Left ventricle myocardium inferior (tissue), 1 donor: ENCODE data around the gene MPHOSPH9. TPM values are rescaled to one million over a fixed set of nuclear protein-coding genes. Genes with fewer than 3 reads are reported as not detected.

Source experiments
- DNase-seq: peaks from one replicate; pipeline ENCODE4 v3.0.0-alpha.2; 2020
- H3K27ac ChIP-seq: fragments of 200-600 bp; replicated peaks from 2 replicates; pipeline ENCODE4 v1.8.0; 2021
- H3K27me3 ChIP-seq: fragments of 200-600 bp; 2 replicates; pipeline ENCODE4 v1.8.0; 2021; ENCODE audit warnings: low read depth
- H3K36me3 ChIP-seq: fragments of 200-600 bp; 2 replicates; pipeline ENCODE4 v1.8.0; 2021
- H3K4me1 ChIP-seq: fragments of 200-600 bp; 2 replicates; pipeline ENCODE4 v1.8.0; 2021
- H3K4me3 ChIP-seq: fragments of 200-600 bp; 2 replicates; pipeline ENCODE4 v1.8.0; 2021; ENCODE audit warnings: mild to moderate bottlenecking, moderate library complexity
- H3K9me3 ChIP-seq: fragments of 200-600 bp; replicated peaks from 2 replicates; pipeline ENCODE4 v1.8.0; 2021
- CTCF ChIP-seq: fragments of 200-600 bp; IDR thresholded peaks from 2 replicates; pipeline ENCODE4 v1.8.0; 2021; ENCODE audit warnings: antibody characterized with exemption, mild to moderate bottlenecking, borderline replicate concordance
- intact Hi-C: fragments of 100-400 bp; cut with micrococcal nuclease; formaldehyde crosslinking; loops from one replicate; pipeline ENCODE4 v1.11.0; 2022
- total RNA-seq: library from RNA; stranded (reverse); fragmentation: NEBNext Ultra II Directional; extraction: Animal tissue kit (Norgen Biotek cat#: 25700); gene quantifications from one replicate; pipeline ENCODE4 v1.2.1, GENCODE V29; 2021
- donor health status: DM: no; HTN: yes; CAD: no; lungs with severe emphysema.

The MPHOSPH9 gene
- total RNA-seq, 1 donor from 2014 or later: 23.9 TPM

GRCh38 chr12:123273166-123273565 is 40.2 kb upstream of the MPHOSPH9 start:
- H3K27ac ChIP-seq: no peak overlapping the region
- H3K4me1 ChIP-seq: peaks cover 35% of the 10 kb centered on the region
- H3K27me3 ChIP-seq: no peaks in the 10 kb centered on the region
- no peaks in the 10 kb centered on the region for H3K36me3 ChIP-seq
- no peak for DNase-seq
- no peak overlapping the region for H3K4me3 ChIP-seq
- TF ChIP-seq CTCF: no peak
- intact Hi-C loops: no loop called here
- no peaks in the 10 kb centered on the region for H3K9me3 ChIP-seq

- peak; percentile 68 for TF ChIP-seq CTCF
- peak overlapping the region; percentile 84 for H3K4me3 ChIP-seq
- intact Hi-C loops: no loop called here
- H3K36me3 ChIP-seq: peaks cover 9% of the 10 kb centered on the region
- H3K4me1 ChIP-seq: peaks cover 44% of the 10 kb centered on the region
- no peaks in the 10 kb centered on the region for H3K27me3 ChIP-seq
- peak; percentile 81 for DNase-seq
- peak overlapping the region; percentile 89 for H3K27ac ChIP-seq
- H3K9me3 ChIP-seq: no peaks in the 10 kb centered on the region
Observed at GRCh38 chr12:123271001-123271668, 38.2 kb upstream of the MPHOSPH9 start.

GRCh38 chr12:123270214-123271000 is 37.5 kb upstream of the MPHOSPH9 start:
- Histone ChIP-seq H3K4me1 (peaks cover 44% of the 10 kb centered on the region), H3K27me3 (no peaks in the 10 kb centered on the region), H3K9me3 (no peaks in the 10 kb centered on the region), H3K36me3 (peaks cover 10% of the 10 kb centered on the region), H3K4me3 (peak overlapping the region; percentile 84), H3K27ac (peak overlapping the region; percentile 89)
- peak; percentile 43 for DNase-seq
- no peak for TF ChIP-seq CTCF
- intact Hi-C loops: no loop called here

- TF ChIP-seq CTCF: no peak
- Histone ChIP-seq H3K4me1 (peaks cover 44% of the 10 kb centered on the region), H3K27ac (peak overlapping the region; percentile 89), H3K36me3 (peaks cover 14% of the 10 kb centered on the region), H3K4me3 (peak overlapping the region; percentile 84), H3K27me3 (no peaks in the 10 kb centered on the region), H3K9me3 (no peaks in the 10 kb centered on the region)
- no peak for DNase-seq
- intact Hi-C loops: no loop called here
Observed at GRCh38 chr12:123269896-123270213, 36.9 kb upstream of the MPHOSPH9 start.

GRCh38 chr12:123269395-123269892 is 36.5 kb upstream of the MPHOSPH9 start:
- Histone ChIP-seq H3K9me3 (no peaks in the 10 kb centered on the region), H3K36me3 (peaks cover 17% of the 10 kb centered on the region), H3K27ac (peak overlapping the region; percentile 89), H3K4me1 (peaks cover 44% of the 10 kb centered on the region), H3K4me3 (peak overlapping the region; percentile 84), H3K27me3 (no peaks in the 10 kb centered on the region)
- intact Hi-C loops: no loop called here
- DNase-seq: peak; percentile 73
- TF ChIP-seq CTCF: no peak
